Neuronal stem cell (in vitro differentiated cells): Measurements from ENCODE around the gene PI4KA.

Experiments used
- DNase-seq: peaks from one replicate; pipeline ENCODE4 v3.0.0-alpha.2; 2013; ENCODE audit warnings: low spot score
- H2AFZ ChIP-seq: one replicate; pipeline ENCODE4 v1.6.1; 2013; ENCODE audit warnings: mild to moderate bottlenecking, low read length, inconsistent platforms
- H2AK5ac ChIP-seq: 2 replicates; pipeline ENCODE4 v1.6.1; 2013; ENCODE audit warnings: low read depth, mild to moderate bottlenecking, inconsistent platforms, low read length, moderate library complexity, mixed read lengths
- H2BK120ac ChIP-seq: 2 replicates; pipeline ENCODE4 v1.6.1; 2013; ENCODE audit warnings: low read depth, mild to moderate bottlenecking, inconsistent platforms, low read length, moderate library complexity, mixed read lengths
- H2BK12ac ChIP-seq: one replicate; pipeline ENCODE4 v1.6.1; 2013; ENCODE audit warnings: low read length, inconsistent platforms
- H2BK15ac ChIP-seq: 2 replicates; pipeline ENCODE4 v1.6.1; 2013; ENCODE audit warnings: mild to moderate bottlenecking, low read length, inconsistent platforms, mixed read lengths
- H2BK5ac ChIP-seq: one replicate; pipeline ENCODE4 v1.6.1; 2013; ENCODE audit warnings: inconsistent platforms, mild to moderate bottlenecking, low read length, moderate library complexity
- H3K14ac ChIP-seq: one replicate; pipeline ENCODE4 v1.6.1; 2013; ENCODE audit warnings: low read length, inconsistent platforms
- H3K18ac ChIP-seq: 2 replicates; pipeline ENCODE4 v1.6.1; 2013; ENCODE audit warnings: low read length, inconsistent platforms
- H3K23ac ChIP-seq: 2 replicates; pipeline ENCODE4 v1.6.1; 2013; ENCODE audit warnings: low read depth, mild to moderate bottlenecking, mixed read lengths, low read length, inconsistent platforms; ENCODE audit not compliant: poor library complexity
- H3K27ac ChIP-seq: replicated peaks from 3 replicates; pipeline ENCODE4 v1.5.1; 2013; ENCODE audit warnings: low read length, inconsistent platforms
- H3K27me3 ChIP-seq, 3 experiments: 2 replicates each; pipeline ENCODE4 v1.6.1; 2013; ENCODE audit warnings: low read length in 3 of 3, mild to moderate bottlenecking in 2 of 3, inconsistent platforms in 1 of 3, low read depth in 1 of 3, mixed read lengths in 1 of 3, moderate library complexity in 1 of 3; ENCODE audit not compliant: control insufficient read depth in 3 of 3, insufficient read depth in 3 of 3
- H3K36me3 ChIP-seq, 2 donors: replicated peaks in 1 of 2; 2 replicates each; pipeline ENCODE4 v1.6.1; 2013; ENCODE audit warnings: low read length in 2 of 2; ENCODE audit not compliant: control insufficient read depth in 2 of 2, insufficient read depth in 2 of 2
- H3K4ac ChIP-seq: 2 replicates; pipeline ENCODE4 v1.6.1; 2013; ENCODE audit warnings: inconsistent platforms, mild to moderate bottlenecking, low read length, moderate library complexity
- H3K4me1 ChIP-seq, 2 donors: 1 replicate in 1 of 2; 2 replicates in 1 of 2; pipeline ENCODE4 v1.6.1; 2013; ENCODE audit warnings: low read length in 2 of 2, low read depth in 1 of 2; ENCODE audit not compliant: control insufficient read depth in 2 of 2, insufficient read depth in 1 of 2
- H3K4me2 ChIP-seq: one replicate; pipeline ENCODE4 v1.6.1; 2013; ENCODE audit warnings: mild to moderate bottlenecking, low read length, inconsistent platforms; ENCODE audit not compliant: insufficient read depth, poor library complexity, severe bottlenecking
- H3K4me3 ChIP-seq, 2 donors: 2 replicates each; pipeline ENCODE4 v1.5.1; 2013; ENCODE audit warnings: low read length in 2 of 2, mild to moderate bottlenecking in 2 of 2, inconsistent platforms in 1 of 2, moderate library complexity in 1 of 2
- H3K79me1 ChIP-seq: one replicate; pipeline ENCODE4 v1.6.1; 2013; ENCODE audit warnings: low read depth, mild to moderate bottlenecking, inconsistent platforms, low read length, moderate library complexity
- H3K9ac ChIP-seq: one replicate; pipeline ENCODE4 v1.6.1; 2013; ENCODE audit warnings: mild to moderate bottlenecking, low read depth, low read length, inconsistent platforms; ENCODE audit not compliant: poor library complexity
- H3K9me3 ChIP-seq, 2 donors: replicated peaks in 1 of 2; 2 replicates each; pipeline versions ENCODE3 to v1.6.1; 2013; ENCODE audit warnings: low read length in 2 of 2, mild to moderate bottlenecking in 2 of 2, inconsistent platforms in 1 of 2, low read depth in 1 of 2, mixed read lengths in 1 of 2, moderate library complexity in 1 of 2; ENCODE audit not compliant: control insufficient read depth in 2 of 2, insufficient read depth in 1 of 2
- H4K8ac ChIP-seq: one replicate; pipeline ENCODE4 v1.6.1; 2013; ENCODE audit warnings: low read depth, mild to moderate bottlenecking, inconsistent platforms, low read length, moderate library complexity
- H4K91ac ChIP-seq: one replicate; pipeline ENCODE4 v1.6.1; 2013; ENCODE audit warnings: low read length, low read depth, mild to moderate bottlenecking, inconsistent platforms; ENCODE audit not compliant: poor library complexity
- WGBS, 2 donors: extraction: QIAGEN DNeasy Blood & Tissue Kit; methylation state at CpG; one replicate each; pipeline ENCODE4 v1.1.7; 2013; ENCODE audit warnings: missing lambda C conversion rate in 2 of 2, mixed read lengths in 1 of 2; ENCODE audit not compliant: insufficient read length in 2 of 2, insufficient replicate concordance in 1 of 2; ENCODE audit errors: extremely low coverage in 2 of 2; 5-methylcytosine and 5-hydroxymethylcytosine counted together

The PI4KA gene

DNA sequence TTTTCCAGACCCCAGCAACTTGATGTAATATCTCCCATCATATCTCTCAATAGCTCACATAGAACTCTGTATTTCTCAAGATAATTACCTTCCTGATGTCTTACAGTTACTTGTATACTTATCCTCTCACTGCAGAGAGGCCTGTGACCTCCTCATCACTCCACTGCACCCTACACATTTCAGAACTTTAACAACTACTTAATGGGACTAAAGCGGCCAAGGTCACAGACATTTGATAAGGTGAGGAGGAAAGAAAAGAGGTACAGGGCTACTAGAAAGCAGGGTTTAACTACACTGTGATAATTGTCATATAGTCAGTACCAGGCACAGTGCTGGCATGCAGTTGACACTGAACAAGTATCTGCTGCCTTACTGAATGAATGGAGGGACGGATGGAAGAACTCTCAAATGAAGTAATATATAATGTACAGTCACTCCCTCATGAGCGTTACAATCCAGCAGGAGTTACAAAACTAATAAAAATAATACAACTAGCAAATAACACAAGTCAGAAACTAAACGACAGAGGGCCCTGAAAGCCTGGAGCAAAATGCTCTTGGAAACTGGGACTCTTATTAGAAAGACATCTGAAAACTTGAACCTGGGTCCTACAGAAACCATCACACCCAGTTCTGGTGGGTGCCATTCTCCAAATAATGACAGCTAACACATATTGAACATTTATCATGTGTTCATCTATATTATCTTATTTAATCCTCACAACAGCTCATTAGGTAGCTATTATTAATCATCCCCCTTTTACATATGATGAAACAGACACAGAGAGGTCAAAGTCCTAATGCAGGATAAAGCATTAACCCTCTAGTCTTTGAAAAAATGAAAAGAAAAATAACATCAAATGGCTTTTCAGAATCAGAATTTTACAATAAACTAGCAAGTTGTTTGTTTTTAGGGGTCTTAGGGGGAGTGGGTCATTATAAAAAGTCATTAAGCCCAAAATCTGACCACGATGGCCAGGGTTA lies 14.3 kb downstream of the PI4KA start:
- Histone ChIP-seq H3K18ac (no peak overlapping the region), H3K27me3 (no peaks in the 10 kb centered on the region), H2BK15ac (no peak overlapping the region), H2AK5ac (no peak overlapping the region), H3K4me3 (no peak overlapping the region), H3K4me2 (no peak overlapping the region), H3K36me3 (no peaks in the 10 kb centered on the region), H3K27ac (no peak overlapping the region), H3K4me1 (no peaks in the 10 kb centered on the region), H2BK120ac (no peak overlapping the region), H2AFZ (no peak overlapping the region), H4K8ac (no peak overlapping the region), H3K9me3 (no peaks in the 10 kb centered on the region), H2BK12ac (no peak overlapping the region), H4K91ac (no peak overlapping the region), H3K23ac (no peak overlapping the region), H3K4ac (no peak overlapping the region), H3K79me1 (peaks cover 2% of the 10 kb centered on the region), H3K9ac (no peak overlapping the region), H3K14ac (no peak overlapping the region), H2BK5ac (no peak overlapping the region)
- DNase-seq: no peak
- no CpG with 5 or more reads among the region's 5 CpGs for WGBS, 2 donors

DNA sequence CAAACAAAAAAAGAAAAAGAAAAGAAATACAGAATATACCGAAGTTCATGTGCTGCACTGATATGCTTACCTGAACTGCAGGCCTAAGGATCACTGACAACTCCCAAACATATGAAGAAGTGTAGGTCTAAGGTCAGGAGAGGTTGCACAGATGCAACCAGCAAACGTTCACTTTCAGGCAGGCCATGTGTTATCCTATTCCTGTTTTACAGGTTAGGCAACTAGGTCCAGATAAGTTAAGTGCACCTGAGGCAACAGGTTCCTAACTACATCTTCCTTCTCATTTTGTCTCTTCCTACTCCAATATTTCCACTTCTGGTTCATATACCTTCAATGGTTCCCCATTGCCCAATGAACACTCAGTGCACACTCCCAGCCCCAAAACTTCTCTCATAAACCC lies 15.1 kb downstream of the PI4KA start:
- H4K8ac ChIP-seq: no peak overlapping the region
- no peak overlapping the region for H2BK12ac ChIP-seq
- no peak overlapping the region for H2BK15ac ChIP-seq
- peaks cover 2% of the 10 kb centered on the region for H3K79me1 ChIP-seq
- no peaks in the 10 kb centered on the region for H3K9me3 ChIP-seq
- no peak overlapping the region for H3K4me3 ChIP-seq
- no CpG with 5 or more reads among the region's 2 CpGs for WGBS, 2 donors
- H3K27me3 ChIP-seq: no peaks in the 10 kb centered on the region
- H3K14ac ChIP-seq: no peak overlapping the region
- H3K4me2 ChIP-seq: no peak overlapping the region
- no peaks in the 10 kb centered on the region for H3K36me3 ChIP-seq
- DNase-seq: no peak
- no peak overlapping the region for H4K91ac ChIP-seq
- H2AFZ ChIP-seq: no peak overlapping the region
- H3K18ac ChIP-seq: no peak overlapping the region
- no peak overlapping the region for H3K4ac ChIP-seq
- no peak overlapping the region for H2BK5ac ChIP-seq
- no peak overlapping the region for H3K27ac ChIP-seq
- no peak overlapping the region for H3K9ac ChIP-seq
- no peak overlapping the region for H2AK5ac ChIP-seq
- no peak overlapping the region for H2BK120ac ChIP-seq
- no peaks in the 10 kb centered on the region for H3K4me1 ChIP-seq
- H3K23ac ChIP-seq: no peak overlapping the region

DNA sequence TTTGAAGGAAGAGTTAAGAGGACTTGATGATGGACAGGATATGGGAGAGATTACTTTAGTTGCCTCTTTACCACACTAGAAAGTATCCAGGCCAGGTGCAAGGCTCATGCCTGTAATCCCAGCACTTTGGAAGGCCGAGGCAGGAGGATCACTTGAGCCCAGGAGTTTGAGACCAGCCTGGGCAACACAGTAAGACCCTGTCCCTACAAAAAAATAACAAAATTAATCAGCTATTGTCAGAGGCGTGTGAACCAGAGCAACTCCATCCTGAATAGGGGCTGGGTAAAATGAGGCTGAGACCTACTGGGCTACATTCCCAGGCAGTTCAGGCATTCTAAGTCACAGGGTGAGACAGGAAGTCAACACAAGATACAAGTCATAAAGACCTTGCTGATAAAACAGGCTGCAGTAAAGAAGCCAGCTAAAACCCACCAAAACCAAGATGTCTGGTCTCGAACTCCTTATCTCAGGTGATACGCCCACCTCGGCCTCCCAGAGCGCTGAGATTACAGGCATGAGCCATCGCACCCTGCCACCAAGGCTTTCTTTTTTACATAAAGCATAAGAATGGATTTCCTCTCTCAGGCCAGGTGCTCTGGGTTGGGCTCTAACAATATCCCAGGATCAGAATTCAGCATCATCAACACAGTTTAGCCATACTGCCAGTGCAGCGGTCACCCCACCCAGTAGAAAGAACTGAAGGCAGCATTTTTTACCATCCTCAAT lies 17.8 kb downstream of the PI4KA start:
- H4K8ac ChIP-seq: no peak overlapping the region
- no peaks in the 10 kb centered on the region for H3K36me3 ChIP-seq
- DNase-seq: no peak
- H4K91ac ChIP-seq: no peak overlapping the region
- no peak overlapping the region for H3K4ac ChIP-seq
- no peak overlapping the region for H2BK15ac ChIP-seq
- WGBS, 2 donors: no CpG with 5 or more reads among the region's 8 CpGs
- no peak overlapping the region for H3K23ac ChIP-seq
- no peak overlapping the region for H3K27ac ChIP-seq
- no peaks in the 10 kb centered on the region for H3K9me3 ChIP-seq
- peaks cover 2% of the 10 kb centered on the region for H3K79me1 ChIP-seq
- no peak overlapping the region for H2BK5ac ChIP-seq
- H2BK12ac ChIP-seq: no peak overlapping the region
- no peak overlapping the region for H3K9ac ChIP-seq
- H2AFZ ChIP-seq: no peak overlapping the region
- H3K4me2 ChIP-seq: no peak overlapping the region
- H3K14ac ChIP-seq: no peak overlapping the region
- H2AK5ac ChIP-seq: no peak overlapping the region
- H3K4me3 ChIP-seq: no peak overlapping the region
- H3K27me3 ChIP-seq: no peaks in the 10 kb centered on the region
- no peaks in the 10 kb centered on the region for H3K4me1 ChIP-seq
- no peak overlapping the region for H3K18ac ChIP-seq
- H2BK120ac ChIP-seq: no peak overlapping the region
